HG03571 (cell line): ENCODE measurements around the gene ZFHX2.
"Not testable (repeated sequence)": the region's sequence is repeated elsewhere in the genome, so short reads cannot be mapped to it uniquely, and the experiment has no call there.

Source experiments
- ATAC-seq: cut with Tn5 transposase; IDR thresholded peaks from one replicate; pipeline ENCODE4 v1.9.1; 2021; ENCODE audit not compliant: unreplicated experiment

Gene ZFHX2

GRCh38 chr14:23551266-23552028 is at the start of gene ZFHX2:
TSS of gene ZFHX2 (minus strand) at chr14:23551765. CDS start at chr14:23535325, 16,440 bp downstream.
- ATAC-seq = no peak

- no peak for ATAC-seq
Measured at GRCh38 chr14:23600806-23601205, 49.2 kb upstream of the ZFHX2 start.

- ATAC-seq = no peak
Measured at GRCh38 chr14:23600322-23600707, 48.8 kb upstream of the ZFHX2 start.

- ATAC-seq = not testable (repeated sequence)
Measured at GRCh38 chr14:23594191-23594590, 42.6 kb upstream of the ZFHX2 start.

GRCh38 chr14:23590198-23590597 is 38.6 kb upstream of the ZFHX2 start:
- no peak for ATAC-seq

GRCh38 chr14:23589606-23590005 is 38.0 kb upstream of the ZFHX2 start:
- no peak for ATAC-seq

- ATAC-seq = peak; percentile 98
Measured at GRCh38 chr14:23588884-23589598, 37.5 kb upstream of the ZFHX2 start.

GRCh38 chr14:23584527-23585203 is 33.1 kb upstream of the ZFHX2 start:
- ATAC-seq = not testable (repeated sequence)

GRCh38 chr14:23583761-23584526 is 32.4 kb upstream of the ZFHX2 start:
- not testable (repeated sequence) for ATAC-seq

GRCh38 chr14:23582906-23583760 is 31.6 kb upstream of the ZFHX2 start:
- no peak for ATAC-seq

GRCh38 chr14:23580948-23581281 is 29.4 kb upstream of the ZFHX2 start:
- no peak for ATAC-seq

- ATAC-seq = no peak
Measured at GRCh38 chr14:23580152-23580926, 28.8 kb upstream of the ZFHX2 start.

GRCh38 chr14:23579739-23580138 is 28.2 kb upstream of the ZFHX2 start:
- no peak for ATAC-seq

- no peak for ATAC-seq
Measured at GRCh38 chr14:23579311-23579630, 27.7 kb upstream of the ZFHX2 start.

GRCh38 chr14:23578560-23579310 is 27.2 kb upstream of the ZFHX2 start, which contains the start of gene JPH4:
TSS of gene JPH4 (minus strand) at chr14:23578790. CDS start at chr14:23577453, 1,337 bp downstream.
- ATAC-seq = no peak

GRCh38 chr14:23577710-23578392 is 26.3 kb upstream of the ZFHX2 start:
- ATAC-seq = no peak

GRCh38 chr14:23577004-23577681 is 25.6 kb upstream of the ZFHX2 start:
- no peak for ATAC-seq
